GM19043 (cell line): ENCODE data around the gene SHISA6.

Experiments
- ATAC-seq: cut with Tn5 transposase; IDR thresholded peaks from one replicate; pipeline ENCODE4 v1.9.1; 2021; ENCODE audit warnings: low read depth; ENCODE audit not compliant: unreplicated experiment

The SHISA6 gene

DNA sequence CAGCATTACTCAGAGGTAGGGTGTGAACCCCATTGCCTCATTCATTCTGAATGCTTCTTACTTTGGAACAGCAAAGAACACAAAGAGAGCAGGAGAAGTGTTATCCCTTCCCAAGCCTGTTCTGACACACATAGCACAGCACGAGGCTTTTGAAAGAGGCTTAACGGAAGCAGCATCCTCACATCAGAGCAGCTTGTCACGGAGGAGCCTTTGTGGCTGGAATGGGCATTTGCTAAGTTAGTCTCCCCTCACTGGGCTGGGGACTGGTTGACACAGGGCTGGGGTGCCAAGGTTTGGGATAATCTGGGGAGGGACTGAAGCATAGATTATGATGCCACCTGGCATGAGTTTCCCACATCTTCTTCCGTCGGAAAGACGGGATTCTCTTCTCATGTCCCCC is 189.7 kb downstream of the SHISA6 start:
- ATAC-seq = no peak

DNA sequence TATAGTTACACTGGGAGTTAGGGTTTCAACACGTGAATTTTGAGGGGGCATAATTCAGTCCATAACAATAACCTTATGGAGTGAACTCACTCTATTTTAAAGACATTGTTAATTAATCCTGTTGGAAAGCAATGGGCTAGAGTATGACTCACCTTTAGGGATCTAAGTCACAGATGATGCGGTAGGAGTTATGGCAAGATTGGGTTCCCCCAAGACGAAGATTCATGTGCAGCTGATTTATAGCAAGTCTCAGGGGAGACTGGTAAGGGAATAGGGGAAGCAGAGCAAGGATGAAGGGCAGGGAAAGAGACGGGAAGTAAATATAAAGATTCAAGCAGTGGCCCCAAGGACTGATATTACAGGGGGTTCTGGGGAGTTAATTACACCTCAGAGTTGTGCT is 197.7 kb downstream of the SHISA6 start:
- ATAC-seq = no peak

DNA sequence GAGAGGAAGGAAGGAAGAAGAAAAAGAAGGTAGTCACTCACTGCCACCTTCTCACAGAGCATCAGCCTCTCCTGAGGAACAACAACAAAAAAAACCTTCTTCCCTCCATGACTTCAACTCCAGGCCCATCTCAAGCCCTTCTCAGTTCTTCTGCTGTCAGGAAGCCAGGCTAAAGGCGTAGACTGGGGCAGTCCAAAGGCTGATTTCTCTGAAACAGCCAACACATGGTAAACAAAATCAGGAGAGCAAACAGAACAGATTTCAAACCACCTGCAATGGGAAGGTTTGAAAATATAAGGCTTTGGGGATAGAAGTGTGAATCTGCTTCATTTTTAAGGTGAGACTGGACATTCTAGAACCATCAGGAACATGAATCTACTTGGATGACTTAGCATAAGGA is 200.0 kb downstream of the SHISA6 start:
- ATAC-seq = no peak

DNA sequence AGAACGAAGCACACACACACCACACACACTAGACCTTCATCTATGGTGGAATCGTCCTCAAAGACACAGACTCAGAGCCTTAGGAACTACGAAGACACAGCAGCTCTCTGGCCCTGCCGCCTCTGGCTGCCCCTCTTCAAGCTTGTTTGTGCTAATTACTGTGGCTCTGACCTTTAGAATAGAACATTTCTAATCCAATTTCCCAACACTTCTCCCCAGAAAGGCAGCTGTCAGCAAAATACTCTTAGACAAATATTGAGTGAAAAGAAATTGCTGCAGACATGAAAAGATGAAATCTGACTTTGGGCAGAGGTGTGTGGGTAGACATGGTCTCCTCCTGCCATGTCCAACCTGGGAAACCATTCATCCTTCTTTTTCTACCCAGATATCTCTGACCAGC is 205.3 kb downstream of the SHISA6 start:
- no peak for ATAC-seq

DNA sequence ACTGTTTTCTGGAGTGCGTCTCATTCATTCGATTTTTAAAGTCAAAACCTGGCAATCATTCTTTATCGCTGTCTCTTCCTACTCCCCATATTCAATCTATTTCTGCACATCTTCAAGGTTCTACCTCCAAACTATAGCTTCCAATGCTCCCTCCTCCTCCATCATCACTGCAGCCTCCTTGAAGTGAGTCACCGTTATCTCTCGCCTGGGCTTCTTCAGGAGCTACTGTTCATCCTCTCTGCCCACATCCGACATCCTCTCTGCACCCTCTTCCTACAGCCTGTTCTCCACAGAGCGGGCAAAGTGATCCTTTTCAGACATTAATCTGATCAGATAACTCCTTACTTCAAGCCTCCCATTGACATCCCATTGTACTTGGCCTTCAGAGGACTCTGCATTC is 213.1 kb downstream of the SHISA6 start:
- ATAC-seq = no peak

DNA sequence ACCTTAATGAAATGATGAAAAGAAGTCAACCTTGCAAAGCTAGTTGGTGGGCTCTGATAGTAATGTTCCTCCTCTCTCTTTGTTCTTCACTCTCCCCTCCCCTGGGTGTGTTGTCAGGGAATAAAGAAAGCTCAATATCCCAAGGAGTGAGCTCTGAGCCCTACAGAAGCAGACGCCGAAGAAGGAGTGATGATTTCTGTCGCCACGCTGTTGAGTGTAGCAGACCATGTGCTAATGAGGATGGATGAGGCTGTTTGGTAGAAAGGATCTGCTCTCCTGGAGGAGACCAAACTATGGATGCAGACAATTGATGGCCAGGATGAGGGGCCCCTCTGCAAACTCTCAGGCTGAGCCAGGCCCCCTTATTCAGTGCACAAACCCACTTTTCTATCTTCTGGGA is 217.3 kb downstream of the SHISA6 start:
- ATAC-seq = no peak

DNA sequence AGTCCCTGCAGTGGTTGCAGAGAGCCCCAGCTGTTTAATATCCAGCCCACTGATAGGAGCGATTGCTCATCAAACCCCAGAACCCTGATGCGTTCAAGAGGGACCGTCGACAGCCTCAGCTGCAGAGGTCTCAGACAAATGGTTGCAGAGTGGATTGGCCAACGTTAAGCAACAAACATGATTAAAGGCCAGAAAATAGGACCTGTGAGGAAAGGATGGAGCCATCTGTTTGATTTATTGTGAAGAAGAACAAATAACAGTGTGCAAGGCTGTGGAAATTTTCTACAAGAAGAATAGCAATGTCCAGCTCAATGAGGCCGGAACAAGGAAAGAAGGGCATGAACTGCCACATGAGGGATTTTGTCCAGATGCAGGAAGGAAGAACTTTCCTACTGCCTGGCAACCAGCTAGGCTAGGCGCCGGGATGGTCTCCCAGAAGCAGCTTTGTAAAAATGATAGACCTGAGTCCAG is 218.9 kb downstream of the SHISA6 start:
- ATAC-seq = no peak

DNA sequence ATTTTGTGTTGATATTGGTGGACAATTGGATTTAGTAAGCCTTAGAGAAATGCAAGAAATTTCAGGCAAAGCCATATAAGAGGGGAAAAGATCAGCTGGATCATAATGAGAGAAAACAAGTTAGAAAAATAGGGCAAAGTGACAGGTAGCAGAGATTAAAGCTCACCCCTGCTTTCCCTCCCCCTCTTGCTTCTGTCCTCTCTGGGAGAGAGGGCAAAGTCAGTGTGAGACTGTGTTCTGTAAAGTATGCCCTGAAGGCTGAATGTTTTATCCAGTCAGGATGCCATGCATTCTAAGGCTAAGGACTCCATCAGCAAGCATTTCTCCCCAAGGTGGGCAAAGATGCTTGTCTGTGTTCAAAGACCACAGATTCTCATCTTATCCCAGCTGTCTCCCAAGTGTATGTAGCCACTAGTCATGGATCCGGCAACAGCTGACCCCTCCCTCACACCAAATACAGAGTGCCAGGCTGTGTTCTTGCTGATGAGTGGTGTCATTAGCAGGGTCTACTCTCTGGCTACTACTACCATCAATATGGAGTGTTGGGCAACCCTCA is 221.1 kb downstream of the SHISA6 start:
- no peak for ATAC-seq

DNA sequence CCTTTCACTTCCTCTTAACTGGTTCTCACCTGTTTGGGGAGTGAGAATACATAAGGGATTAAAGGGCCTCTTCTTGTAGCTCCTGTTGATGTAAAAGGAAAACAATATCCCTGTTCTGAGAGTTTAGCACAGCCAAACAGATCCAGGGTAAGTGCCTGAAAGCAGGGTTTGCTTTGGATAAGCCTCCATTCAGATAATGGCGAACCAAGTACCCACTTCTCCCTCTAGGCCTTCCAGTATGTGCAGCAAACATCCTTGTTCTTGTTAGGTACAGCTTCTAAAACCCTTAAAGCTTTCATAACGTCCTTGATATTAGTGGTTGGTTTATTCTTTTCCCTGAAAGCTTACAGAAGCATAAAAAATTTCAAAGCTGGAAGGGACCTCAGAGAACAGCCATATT is 226.6 kb downstream of the SHISA6 start:
- ATAC-seq = no peak

DNA sequence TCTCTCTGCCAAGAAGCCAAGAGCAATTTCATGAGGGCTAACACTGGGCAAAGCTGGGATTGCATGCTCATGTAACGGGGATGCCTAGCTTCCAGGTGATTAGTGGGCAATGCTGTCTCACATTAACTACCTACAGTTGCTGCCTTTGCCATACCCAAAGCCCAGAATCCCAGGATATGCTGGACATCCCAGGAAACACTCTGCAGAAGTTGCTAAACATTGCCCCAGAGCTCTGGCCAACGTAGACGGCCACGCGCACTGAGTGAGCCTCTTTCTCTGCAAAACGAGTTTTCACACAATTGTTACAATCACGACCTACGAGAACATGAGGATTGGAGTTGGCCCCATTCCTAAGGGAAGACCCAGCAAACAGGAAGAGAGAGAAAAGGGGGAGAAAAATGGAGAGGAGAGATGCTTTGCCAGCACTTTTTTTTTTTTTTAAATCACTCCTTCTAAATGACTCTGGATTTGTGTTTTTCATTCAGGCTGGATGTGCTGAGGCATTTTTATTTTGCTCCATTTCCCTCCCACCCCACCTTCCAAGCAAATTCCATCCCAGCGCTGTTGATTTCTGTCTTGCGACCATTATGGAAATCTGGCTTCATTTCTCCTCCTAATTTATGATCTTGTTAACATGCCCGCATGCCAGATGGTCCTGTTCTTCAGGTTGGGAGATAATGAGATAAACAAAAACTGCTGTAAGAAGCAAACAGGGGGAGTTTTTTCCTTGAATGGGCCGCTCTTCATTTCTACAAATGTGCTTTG is 244.5 kb downstream of the SHISA6 start:
- no peak for ATAC-seq

DNA sequence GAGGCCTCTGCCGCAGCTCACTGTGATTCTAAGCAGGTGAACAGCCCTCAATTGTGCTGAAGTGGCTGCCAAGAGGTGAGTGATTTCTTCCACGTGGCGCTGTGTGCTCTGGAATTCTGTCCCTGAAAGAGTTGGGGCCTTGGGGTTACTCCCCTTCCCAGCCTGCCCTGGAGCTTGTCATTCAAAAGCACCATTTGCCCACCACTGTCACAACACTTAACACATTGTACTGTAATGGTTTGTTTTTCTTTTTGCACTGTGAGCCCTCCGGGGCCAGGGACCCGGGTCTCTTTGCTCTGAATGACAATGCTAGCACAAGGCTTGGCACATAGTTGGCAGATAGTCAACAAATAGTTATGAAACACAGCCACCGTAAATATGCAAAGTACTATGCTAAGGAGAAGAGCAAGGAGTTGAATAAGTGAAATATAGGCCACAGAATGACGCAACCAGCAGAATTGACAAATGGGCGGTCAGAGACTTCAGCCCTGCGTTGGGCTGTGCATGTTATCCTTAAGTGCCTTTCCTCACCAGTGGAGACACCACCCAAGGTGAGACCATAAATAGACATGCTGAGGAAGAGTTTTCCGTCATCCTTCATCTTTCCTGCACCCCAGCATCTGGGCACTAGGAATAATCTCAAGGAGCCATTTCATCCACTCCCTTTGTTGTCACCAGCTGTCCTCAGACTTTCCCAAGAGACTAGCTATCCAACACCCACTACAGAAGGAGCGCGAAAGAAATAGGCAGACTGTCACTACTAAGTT is 245.3 kb downstream of the SHISA6 start:
- ATAC-seq = no peak

DNA sequence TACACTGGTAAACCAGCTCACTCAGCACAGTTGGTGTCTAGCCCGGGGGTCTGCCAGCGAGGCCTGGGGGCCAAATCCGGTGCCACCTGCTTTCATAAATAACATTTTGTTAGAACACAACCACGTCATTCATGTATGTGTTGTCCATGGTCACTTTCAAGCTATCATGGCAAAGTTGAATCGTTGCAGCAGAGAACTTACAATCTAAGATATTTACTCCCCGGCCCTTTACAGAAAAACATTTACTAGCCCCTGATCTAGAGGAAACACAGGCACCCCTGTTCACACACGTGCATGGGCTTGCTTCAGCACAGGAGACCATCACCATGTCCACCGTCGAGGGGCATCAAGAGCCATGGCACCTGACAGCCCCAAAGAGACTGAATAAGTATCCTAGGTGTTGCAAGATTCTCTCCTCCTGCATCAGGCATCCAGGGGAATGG is 245.9 kb downstream of the SHISA6 start:
- no peak for ATAC-seq

DNA sequence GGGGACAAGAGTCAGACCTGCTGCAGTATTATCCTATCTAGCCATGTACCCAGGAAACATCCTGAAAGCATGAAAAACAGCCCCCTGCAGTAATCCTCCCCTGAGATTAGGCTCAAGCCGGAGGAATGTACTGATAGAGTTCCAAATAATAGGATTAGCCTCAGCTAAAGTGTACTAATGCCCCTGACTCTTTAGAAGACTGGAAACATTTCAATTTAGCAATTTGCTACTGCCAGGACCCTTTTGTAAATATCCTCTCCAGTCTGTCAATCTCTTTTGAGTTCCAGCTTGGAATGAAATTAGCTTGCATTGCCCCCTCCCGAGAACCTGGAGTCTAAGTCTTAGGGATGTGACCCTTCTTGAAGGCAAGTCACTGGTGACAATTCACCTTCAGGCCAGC is 246.5 kb downstream of the SHISA6 start:
- ATAC-seq = no peak

DNA sequence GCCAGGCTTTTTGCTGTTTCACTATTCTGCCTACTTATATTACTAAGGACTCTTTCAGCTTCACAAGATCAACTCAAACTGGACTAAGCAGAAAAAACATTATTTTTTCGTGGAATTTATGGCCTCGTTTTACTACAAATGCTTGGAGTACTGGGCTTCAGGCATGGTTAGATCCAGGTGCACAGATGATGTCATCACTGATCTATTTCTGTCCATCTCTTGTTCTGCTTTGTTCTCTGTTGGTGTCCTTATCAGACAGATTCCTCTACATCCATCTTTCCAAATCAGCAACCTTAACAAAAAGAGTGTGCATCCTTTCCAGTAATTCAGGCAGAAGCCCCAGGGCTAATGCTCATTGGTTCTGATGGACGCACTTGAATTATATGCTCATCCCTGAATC is 247.4 kb downstream of the SHISA6 start:
- ATAC-seq = no peak

DNA sequence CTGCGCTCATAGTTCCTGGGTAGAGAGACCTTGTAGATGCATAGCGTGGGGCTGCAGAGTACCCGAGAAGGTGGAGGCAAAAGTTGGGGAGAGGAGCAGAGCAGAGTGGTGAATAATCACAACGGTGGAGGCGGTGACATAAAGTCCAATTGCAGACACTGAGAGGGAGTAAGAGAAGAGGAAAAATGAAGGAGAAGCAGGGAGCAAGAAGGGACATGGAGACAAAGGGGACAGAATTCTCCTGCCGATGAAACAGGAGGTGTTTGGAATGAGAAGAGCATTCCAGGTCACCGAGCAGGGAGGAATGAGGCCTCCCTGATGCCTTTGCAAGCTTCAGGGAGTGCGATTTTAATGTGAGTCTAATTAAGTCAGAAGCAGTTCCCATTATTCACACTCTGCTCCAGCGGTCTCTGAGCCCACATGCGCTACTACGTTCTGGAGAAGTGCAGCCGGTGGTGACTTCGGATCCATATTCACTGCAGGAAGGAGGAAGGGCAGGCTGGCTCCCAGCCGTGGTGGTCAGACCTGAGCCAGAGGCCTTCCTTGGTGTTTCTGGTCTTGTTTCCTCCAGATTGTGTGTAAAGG is 249.2 kb downstream of the SHISA6 start:
- ATAC-seq = no peak

DNA sequence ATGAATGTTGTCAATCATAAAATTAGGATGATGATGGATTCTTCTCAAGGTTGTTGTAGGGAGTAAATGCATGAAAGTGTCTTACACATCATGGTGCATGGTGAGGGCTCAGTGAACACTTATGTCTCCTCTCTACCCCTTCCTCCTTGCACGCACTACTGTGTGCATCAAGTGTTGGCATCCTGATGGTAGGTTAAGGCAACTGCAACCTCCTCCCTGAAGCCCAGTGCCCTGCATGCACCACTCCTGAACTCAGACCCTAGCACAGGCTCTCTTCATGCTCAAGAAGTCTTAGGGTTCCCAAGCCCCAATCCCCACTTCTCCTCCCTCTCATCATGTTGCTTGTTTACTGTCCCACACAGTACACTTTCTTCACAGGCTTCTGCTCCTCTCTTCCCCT is 251.5 kb downstream of the SHISA6 start:
- no peak for ATAC-seq

DNA sequence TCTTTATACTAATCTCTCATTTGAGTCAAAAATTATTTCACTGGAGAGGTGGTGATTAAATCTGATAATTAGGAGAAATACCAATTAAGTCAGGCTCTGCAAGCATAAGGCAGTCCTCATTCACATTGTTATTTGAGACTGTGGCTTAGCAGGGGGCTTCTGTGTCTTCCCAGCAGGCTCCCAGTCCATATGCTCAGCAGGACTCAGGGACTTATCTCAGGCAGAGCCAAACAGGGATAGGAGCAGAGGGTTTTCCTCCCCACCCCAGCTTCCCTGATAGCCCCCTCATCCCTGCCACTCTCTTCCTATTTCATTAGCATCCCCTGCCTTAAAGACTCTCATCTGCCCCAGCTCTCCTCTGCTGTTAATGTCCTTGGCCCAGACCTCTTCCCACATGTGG is 252.9 kb downstream of the SHISA6 start:
- ATAC-seq = no peak

DNA sequence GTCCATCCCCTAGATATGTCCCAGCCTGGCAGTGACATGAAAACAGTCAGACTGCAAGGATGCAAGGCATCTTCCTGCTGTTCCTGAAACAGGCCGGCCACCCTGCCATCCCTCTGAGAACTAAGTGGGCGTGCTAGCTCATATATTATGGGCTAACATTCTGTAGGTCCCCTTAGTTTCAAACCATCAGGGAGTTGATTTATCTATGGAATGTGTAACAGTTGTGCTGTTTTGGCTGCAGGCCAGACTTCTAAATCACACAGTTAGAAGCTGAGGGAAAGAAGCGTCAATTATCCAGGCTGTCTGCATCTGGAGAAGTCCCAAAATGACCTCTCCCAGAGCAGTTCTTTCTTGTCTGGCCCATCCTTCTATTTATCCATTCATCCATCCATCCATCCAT is 254.6 kb downstream of the SHISA6 start:
- no peak for ATAC-seq

DNA sequence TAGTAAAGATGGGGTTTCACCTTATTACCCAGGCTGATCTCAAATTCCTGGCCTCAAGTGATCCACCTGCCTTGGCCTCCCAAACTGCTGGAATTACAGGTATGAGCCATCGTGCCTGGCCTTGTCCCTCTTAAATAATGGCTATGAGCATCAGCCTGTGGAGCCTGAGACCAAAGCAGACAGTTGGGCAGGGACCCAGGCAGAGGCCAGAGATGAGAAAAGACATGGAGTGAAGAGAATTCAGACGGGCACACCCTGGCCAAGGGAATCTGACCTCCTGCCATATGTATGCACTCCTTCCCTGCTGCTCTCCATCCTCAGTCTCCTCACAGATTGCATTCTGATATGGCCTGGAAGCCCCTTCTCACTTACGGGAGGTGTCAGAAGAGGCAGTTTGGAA is 258.9 kb downstream of the SHISA6 start:
- ATAC-seq = no peak

DNA sequence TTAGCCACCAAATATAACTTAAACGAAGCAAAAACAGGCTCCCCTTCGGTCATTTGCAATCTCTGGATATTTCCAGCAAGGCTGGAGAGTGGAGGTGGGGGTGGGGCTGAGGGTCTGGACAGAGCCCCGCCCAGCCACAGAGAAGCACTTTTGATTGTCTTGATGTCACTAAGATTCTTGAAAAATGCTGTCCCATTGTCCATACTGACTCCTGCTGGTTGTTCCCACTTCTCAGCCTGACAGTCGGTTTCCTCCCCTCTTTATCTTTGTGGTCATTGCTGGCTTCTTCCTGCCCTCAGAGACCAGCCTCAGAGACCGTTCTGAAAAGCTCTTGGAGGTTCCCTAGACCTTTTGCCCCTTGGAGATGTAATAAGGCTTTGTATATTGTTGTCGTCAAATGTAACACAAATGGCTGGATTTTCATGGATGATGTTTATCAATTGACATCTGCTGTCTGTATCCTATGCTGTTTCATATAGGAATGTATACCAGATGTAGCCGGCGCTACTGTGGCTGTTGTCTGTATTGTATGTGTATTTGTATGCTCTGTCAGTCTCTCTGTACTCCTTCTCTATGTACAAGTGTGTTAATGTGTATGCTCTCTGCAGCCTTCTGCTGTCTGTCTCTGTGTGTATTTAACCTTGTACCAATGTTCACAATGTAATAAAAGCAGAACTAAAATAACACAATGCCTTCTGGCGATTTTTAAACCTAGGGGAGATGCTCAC is 262.5 kb downstream of the SHISA6 start:
- ATAC-seq = no peak

DNA sequence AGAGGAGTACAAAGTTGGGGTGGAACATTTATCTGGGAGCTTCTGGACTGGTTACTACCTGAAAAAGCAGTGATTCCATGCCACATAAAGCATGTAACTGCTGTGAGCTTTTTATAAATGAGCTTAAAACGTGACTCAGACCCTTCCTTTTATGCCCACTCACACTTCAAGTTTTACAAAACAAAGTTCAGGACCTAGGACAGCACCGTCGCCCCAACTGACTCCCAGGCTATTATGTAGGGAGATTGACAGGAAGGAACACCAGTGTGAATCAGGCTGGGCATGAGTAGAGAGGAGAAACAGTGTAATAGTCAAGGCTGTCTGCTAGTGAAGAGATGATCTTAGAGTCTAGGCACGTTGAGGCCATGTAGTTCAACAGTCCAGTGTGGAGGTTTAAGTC is 265.6 kb downstream of the SHISA6 start:
- no peak for ATAC-seq
